GM19043 (cell line): Measurements from ENCODE around the gene DNAH8.

Experiments
- ATAC-seq: cut with Tn5 transposase; IDR thresholded peaks from one replicate; pipeline ENCODE4 v1.9.1; 2021; ENCODE audit warnings: low read depth; ENCODE audit not compliant: unreplicated experiment

The DNAH8 gene, protein sequence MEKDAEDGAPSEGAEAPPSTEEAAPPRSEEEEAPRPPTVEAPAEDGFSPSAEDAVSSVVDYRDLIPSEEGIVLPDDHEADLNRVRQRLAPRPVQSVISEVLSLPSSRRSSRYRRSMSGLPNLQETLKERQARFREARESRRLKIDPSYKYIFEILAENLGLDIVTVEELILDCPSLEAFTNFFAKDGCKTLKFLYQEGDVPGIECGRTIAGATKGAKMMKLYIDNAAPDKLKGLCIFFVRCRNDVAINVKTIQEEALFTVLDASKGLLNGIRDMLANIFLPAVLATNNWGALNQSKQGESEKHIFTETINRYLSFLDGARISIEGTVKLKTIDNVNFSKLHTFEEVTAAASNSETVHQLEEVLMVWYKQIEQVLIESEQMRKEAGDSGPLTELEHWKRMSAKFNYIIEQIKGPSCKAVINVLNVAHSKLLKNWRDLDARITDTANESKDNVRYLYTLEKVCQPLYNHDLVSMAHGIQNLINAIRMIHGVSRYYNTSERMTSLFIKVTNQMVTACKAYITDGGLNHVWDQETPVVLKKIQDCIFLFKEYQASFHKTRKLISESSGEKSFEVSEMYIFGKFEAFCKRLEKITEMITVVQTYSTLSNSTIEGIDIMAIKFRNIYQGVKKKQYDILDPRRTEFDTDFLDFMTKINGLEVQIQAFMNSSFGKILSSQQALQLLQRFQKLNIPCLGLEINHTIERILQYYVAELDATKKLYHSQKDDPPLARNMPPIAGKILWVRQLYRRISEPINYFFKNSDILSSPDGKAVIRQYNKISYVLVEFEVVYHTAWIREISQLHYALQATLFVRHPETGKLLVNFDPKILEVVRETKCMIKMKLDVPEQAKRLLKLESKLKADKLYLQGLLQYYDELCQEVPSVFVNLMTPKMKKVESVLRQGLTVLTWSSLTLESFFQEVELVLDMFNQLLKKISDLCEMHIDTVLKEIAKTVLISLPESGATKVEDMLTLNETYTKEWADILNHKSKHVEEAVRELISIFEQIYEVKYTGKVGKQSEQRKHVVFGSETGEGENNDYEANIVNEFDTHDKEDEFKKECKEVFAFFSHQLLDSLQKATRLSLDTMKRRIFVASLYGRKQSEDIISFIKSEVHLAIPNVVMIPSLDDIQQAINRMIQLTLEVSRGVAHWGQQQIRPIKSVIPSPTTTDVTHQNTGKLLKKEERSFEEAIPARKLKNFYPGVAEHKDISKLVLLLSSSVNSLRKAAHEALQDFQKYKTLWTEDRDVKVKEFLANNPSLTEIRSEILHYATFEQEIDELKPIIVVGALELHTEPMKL (N-terminal part only)

DNA sequence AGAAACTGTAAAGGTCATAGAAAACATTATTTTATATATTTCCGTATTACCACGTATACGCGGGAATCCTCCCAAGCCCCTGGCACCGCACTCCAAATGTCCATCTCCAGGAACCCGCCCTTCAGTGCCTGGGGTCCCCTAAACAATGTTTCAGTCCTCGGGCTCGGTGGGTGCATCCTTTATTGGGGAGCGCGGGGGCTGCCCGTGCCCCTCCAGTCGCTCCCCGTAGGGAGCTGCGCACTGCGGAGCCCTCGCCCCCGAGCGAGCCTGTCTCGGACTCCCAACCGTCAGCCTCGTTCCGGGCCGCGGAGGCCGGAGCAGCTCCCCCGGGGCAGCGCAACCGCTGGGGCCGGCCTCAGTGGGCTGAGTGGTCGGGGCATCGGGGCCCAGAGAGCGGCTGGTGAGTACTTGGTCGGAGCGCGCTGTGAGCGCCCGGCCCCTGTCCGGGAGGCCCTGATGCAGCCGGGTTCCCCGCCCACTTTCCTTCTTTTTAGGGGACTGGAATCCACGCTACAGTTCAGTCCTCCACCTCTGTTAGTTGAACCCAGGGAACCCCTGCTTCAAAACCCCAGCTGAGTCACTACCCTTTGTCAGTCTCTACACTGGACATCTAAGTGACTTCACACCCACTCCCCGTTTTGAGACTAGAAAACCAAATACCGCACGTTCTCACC is at the start of gene DNAH8:
Gene DNAH8, plus strand, starts transcription at position 296 of the 674 bp plus-strand sequence. CDS start 7,499 bp downstream, outside the sequence.
- ATAC-seq = no peak

DNA sequence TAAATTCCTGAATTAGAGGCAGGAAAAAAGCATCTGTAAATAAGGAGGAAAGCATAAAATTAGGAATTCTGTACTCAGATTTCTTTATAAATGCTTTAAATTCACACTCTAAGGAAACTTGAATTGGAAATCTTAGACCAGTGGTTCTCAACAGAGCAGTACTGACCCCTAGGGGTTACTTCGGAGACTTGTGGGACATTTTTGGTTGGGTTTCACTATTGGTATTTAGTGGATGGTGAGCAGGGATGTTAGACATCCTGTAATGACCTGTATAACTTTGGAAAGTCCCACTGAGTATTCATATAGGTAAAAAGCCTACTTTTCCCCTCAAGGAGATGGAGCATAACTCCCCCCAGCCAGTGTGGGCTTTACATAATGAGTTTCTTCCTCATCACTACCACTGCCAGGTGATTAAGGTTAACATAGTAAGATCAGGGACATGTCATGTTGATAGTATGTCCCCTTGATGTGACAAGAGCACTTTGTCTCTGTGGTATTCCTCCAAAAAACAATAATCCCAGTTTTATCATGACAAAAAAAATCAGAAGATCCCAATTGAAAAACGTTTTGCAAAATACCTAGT is 43.1 kb upstream of the DNAH8 start:
- peak; percentile 75 for ATAC-seq

DNA sequence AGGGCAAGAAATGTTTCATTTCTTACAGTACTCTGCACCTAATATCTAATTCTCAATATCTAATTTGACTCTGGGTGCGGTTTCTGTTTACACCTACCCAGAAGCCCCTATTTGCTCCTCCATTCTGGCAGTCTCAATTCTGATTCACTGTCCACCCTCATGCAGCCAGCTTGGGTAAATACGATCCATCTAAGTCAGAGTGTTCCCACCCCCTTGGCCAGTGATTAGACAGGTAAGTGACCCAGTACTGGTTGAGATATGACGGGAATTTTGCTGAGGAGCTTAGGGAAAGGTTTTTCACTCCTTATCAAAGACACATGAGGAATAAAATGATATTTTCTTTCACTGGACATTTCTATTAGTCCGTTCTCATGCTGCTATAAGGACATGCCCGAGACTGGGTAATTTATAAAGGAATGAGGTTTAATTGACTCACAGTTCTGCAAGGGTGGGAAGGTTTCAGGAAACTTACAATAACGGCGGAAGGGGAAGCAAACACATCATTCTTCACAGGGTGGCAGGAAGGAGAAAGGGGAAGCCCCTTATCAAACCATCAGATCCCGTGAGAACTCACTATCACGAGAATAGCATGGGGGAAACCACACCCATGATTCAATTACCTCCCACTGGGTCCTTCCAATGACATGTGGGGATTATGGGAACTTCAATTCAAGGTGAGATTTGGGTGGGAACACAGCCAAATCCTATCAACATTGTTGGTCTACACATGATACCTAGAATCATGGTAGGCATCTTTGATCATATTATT is 41.5 kb upstream of the DNAH8 start:
- ATAC-seq = no peak

DNA sequence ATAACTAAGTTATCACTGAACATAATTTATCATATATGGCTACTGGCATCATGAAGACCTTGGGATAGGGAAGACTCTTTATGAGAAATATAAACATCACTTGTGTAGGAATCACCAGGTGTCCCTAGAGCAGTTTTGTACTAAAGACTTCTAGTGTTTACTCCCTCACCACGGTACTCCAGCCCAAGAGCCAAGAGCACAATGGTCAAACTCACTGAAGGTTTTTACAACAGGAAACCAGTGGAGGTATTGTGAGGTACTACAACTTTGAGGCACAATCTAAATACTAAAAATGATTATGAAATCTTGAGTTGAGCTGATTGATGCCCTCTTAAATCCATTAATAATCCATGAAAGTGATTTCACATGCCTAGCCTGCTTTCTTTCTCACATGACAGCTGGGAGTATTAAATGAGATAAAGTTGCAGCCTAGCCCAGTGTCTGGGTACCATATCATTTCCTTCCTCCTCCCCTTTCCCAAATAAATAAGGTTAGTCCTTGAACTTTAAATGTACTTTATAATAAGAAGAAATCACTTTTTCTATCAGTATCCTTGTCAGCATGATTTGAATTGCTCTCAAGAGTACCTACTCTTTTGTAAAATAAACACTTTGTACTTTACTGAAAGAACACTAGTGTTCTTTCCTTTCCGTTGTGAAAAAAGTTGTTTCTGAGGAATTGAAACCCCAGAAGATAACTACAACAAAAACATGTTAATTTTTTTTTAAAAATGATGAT is 38.7 kb upstream of the DNAH8 start:
- ATAC-seq = peak; percentile 51

DNA sequence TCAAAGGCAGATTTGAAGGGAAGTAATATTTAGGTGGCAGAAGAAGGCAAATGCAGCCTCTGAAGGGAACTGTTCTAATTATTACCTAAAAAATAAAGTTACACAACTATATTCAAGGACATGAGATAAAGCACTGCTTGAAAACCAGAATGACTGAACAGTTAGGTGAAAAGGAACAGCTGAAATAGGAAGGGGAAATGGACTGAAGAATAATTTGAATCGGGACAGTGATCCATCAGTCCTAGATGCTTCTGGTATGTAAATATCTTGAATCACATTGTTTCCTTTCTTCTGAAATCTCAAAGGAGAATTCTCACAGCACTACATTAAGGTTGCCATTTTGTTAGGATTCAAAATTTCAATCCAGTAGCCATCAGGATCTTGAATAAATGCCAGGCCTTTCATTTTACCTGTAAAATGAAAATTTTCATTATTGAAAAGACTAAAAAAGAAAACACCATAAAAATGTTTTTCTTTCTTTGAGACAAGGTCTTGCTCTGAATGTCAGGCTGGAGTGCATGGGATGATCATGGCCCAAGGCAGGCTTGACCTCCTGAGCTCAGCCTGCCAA is 38.1 kb upstream of the DNAH8 start:
- ATAC-seq = no peak

DNA sequence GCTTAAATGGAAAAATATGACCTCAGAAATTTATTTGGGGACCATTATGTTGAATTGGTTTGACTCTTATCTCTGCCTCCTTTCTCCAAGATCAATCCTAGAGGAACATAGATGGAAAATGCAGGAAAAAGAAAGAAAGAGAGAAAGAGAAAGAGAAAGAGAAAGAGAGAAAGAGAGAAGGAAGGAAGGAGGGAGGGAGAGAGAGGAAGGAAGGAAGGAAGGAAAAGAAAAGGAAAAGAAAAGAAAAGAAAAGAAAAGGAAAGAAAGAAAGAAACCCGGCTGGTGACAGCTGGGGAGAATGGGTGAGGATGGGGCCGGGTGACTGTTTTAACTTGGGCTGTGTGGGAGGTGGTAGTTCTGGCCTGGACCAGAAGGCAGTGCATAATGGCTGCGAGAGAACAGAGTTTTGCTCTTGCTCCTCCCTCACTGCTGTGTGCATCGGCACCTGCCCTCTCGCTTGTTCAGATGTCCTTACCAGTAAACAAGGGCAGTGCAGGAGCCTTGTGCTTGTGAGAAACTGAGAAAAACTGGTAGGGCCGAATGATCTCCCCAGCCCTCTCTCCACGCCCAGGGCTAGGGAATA is 36.8 kb upstream of the DNAH8 start:
- ATAC-seq = no peak

DNA sequence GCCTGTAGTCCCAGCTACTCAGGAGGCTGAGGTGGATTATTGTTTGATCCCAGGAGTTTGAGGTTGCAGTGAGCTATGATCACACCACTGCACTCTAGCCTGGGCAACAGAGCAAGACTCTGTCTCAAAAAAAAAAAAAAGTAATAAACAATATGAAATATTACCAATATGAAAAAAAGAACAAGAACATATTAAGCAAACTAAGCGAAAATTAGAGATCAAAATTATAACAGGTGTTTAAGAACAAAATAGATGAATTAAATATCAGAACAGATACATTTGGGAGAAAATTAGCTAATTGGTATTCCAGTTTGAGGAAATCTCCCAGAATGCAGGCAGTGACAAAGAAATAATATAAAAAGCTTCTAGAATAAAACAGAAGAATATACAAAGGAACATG is 35.4 kb upstream of the DNAH8 start:
- no peak for ATAC-seq

DNA sequence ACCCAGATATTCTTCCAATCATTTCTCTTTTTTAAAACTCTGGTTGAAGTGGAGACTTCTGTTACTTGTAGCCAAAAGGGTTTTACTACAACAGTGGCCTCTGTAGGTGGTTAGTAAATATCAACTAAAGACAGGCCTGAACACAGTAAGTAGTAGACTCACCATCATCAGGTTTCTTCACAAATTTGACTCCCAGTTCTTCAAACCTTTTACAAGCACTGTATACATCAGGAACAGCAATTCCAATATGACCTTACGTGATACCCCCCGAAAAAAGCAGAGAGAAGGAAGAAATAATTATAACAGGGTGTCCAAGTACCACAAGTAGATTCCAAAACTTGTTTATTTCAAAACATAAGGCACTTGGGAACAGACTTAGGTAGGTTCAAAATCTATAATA is 33.3 kb upstream of the DNAH8 start:
- ATAC-seq = no peak

DNA sequence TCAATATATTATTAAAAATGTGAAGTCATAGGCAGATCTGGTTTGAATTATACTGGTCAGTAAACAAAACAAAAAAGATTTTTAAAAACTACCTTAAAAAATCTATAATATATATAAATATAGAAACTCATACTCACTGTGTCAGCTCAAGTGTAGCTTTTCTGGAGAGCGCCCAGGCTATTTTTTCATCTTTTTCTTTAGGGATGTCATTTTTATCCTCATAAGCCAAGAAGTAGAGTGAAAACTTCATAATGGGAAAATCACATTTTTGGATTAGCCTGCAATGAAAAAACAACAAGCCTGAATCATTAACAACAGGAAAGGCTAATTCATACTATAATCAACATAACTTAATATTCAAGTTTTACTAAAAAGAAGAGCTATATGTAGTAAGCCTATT is 30.9 kb upstream of the DNAH8 start:
- no peak for ATAC-seq

DNA sequence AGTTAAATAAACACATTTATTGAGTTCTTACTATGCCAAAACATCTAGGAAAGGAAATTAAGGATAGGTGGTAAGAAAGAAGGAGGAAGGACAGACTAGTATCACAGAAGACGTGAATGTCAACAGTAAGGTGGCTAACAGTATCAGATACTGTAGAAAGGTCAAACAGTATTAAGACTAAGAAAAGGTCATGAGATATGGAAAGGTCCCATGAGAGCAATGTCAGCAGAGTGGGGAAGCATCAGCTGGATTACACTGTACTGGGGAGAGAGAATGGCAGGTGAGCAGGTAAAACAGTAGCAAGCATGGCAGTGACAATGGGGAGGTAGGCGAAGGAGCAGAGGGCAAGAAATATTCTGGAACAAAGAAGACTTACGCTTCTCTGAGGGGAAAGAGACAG is 30.2 kb upstream of the DNAH8 start:
- ATAC-seq = no peak

DNA sequence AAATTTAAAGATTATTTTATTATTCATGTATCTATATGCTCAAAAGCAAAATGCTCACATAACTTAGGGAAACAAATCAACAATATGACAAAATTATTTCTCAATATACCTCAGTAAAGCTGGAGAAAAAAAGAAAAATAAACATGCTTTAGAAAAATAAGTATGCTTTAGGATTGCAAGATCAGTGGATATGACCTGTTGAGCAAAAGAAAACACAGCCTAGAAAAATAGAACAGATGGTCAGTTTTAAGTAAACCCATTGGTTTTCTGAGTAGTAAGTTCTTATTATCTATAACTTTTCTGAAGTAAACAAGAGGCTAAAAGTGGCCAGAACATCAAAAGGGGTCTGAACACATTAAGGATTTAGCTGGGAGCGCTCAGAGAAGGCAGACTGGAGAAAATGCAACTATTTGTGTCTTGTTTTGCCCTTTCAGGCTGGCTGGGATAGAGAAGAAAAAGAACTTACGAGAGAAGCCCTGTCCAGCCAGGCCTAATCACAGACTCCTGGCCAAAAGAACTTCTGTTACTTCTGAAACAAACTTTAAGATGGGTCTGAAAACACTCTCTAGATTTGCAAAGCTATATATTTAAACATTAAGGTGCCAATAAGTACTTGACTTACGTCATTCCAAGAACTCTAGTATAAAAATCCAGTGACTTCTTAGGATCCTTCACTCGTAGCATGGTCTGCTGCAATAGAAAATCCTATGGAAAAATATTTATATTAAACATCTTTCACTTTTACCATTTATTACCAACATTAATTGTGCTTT is 28.7 kb upstream of the DNAH8 start:
- ATAC-seq = no peak

DNA sequence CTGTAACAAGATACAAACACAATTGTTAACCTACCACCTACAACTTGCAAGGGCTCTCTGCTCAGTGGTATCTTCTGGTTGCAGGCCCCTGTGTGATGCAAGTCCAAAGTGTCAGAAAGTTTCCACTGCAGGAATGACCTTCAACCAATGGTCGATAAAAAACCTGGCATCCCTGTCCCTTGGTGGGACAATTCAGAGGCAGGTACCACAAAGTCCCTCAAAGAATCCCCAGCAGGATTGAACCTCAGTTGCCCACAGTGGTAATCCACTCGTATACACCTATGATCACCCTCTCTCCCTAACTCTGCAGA is 28.1 kb upstream of the DNAH8 start:
- no peak for ATAC-seq

DNA sequence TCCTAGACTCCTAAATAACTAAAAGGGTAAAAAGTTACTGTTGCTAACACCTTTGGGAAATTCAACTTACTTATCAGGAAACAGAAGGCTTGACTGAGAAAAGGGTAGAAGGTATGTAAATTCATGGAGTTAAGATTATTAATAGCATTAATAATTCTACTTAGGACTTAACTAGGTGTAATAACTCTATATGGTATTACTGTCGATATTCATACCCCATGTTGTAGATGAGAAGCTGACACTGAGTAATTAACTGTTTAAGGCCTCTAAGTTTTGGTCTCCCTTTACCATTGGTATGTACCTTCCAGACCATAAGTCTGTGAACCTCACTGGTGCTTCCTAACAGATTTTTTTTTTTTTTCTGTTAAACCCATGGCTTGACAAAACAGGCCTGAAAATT is 27.6 kb upstream of the DNAH8 start:
- no peak for ATAC-seq

DNA sequence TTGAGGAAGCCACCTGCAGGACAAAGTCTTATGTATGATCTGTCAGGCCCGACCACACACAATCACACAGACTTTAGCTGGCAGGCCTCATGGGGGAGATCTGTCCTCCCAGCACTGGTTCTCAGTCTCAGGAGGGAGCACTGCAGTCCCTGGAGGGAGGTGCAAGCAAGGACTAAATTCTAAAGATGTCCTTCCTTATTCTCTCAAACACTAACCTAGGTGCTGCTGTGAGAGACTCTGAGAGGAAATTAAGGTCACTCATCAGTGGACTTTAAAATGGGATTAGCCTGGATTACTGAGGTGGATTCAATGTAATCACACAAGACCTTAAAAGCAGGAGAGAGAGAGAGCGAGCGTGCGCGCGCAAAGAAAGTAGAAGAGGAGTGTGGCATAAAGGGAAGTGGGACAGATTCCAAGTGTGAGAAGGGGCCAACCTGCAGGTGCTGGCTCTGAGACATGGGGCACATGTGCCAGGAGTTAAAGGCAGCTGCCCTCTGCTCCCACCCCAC is 26.5 kb upstream of the DNAH8 start:
- ATAC-seq = no peak

DNA sequence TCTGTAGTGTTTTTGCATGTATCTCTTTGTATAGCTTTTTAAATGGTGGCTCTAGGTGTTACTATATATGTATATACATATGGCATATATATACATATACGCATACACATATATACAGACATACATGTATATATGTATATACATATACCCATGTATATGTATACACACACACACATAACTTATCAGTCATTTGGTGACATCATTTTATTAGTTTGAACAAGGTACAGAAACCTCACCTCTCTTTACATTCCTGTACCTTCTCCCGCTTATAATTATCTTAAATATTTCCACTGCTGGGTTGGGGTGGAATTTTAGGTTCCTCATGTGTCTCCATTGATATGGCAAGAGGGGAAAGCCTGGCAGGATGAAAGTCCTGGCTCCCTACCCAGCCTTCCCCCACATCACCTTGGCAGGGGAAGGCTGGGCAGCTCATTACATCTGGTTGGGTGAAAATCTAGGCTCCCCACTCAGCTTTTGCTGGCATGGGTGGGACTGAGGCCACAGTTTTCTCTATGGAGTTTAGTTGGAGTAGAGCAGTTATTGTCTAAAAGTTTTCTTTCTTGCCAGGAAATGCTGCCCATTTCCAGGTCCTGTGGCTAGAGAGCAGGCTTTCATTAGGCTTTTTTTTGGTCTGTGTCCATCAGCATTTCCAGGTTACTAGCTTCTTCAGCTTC is 19.7 kb upstream of the DNAH8 start:
- no peak for ATAC-seq

DNA sequence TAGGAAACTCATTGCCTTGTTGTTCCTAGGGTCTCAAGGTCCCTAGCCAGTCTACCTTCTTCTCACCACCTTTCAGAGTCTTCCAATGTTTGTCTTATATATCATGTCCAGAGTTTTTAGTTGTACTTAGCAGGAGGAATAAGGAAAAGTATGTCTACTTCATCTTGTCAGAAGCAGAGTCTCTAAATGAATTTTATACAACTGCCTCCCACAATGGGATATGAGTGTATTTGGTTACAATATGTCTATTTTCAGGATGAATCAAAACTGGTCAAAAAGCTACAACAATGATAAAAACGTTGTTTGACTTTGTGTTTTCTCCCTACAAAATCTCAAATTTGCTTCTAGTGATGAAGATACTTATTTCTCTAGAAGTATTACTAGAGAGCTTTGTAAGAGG is 19.2 kb upstream of the DNAH8 start:
- no peak for ATAC-seq

DNA sequence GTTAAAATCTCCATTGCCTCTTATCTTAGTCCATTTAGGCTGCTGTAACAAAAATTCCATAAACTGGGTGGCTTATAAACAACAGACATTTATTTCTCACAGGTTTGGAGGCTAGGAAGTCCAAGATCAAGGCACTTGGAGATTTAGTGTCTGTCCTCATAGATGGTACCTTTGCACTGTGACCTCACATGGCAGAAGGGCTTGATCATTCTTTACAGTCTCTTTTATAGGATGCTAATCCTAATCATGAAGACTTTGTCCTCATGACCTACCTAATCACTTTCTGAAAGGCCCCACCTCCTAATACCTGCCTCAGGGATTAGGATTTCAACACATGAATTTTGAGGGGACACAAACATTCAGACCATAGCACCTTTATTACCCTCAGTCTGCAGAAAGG is 18.8 kb upstream of the DNAH8 start:
- no peak for ATAC-seq
